A549 (cell line): ENCODE data around the gene ZNF786.

Source experiments
- CTCF ChIP-seq: fragments of >200 bp; sonication (Bioruptor Twin); formaldehyde crosslinking; IDR thresholded peaks from 3 replicates; pipeline ENCODE4 v1.5.1; 2016
- JUN ChIP-seq, 2 experiments: fragments of >200 bp; sonication (Bioruptor Twin); formaldehyde crosslinking; IDR thresholded peaks; 2 replicates in 1 of 2; 3 replicates in 1 of 2; pipeline ENCODE4 v1.6.1; 2016 to 2017

- no peak for TF ChIP-seq JUN (IDR thresholded peaks at IDR 0.05)
- TF ChIP-seq CTCF: no peak
Observed at GRCh38 chr7:149050941-149051340, 39.6 kb downstream of the ZNF786 start.
